Adrenal gland (tissue), 12 donors: Measurements from ENCODE around the gene C1QL1. TPM values are rescaled to one million over a fixed set of nuclear protein-coding genes. Genes with fewer than 3 reads are reported as not detected.

ENCODE experiments used
- DNase-seq, 7 donors: peaks; one replicate each; pipeline ENCODE4 v3.0.0-alpha.2; 2019 to 2020
- H3K27ac ChIP-seq, 5 donors: fragments of 200-600 bp; sonication (generic) in 4 of 5; 1 replicate in 3 of 5; 2 replicates in 2 of 5; pipeline versions ENCODE4 v1.5.1 to v1.8.0; 2016 to 2020; ENCODE audit warnings: mild to moderate bottlenecking in 1 of 5
- H3K27me3 ChIP-seq: fragments of 200-600 bp; 2 replicates; pipeline ENCODE4 v1.8.0; 2021
- H3K36me3 ChIP-seq, 2 donors: fragments of 200-600 bp; replicated peaks in 1 of 2; 1 replicate in 1 of 2; 2 replicates in 1 of 2; pipeline versions ENCODE4 v1.5.1 to v1.8.0; 2018 to 2022
- H3K4me1 ChIP-seq, 2 donors: fragments of 200-600 bp; replicated peaks in 1 of 2; 1 replicate in 1 of 2; 2 replicates in 1 of 2; pipeline versions ENCODE4 v1.5.1 to v1.8.0; 2018 to 2021
- H3K4me3 ChIP-seq, 4 donors: fragments of 200-600 bp; sonication (generic) in 3 of 4; one replicate each; pipeline ENCODE4 v1.5.1; 2016 to 2018
- H3K9me3 ChIP-seq, 3 donors: fragments of 200-600 bp; sonication (generic) in 1 of 3; replicated peaks in 1 of 3; 1 replicate in 2 of 3; 2 replicates in 1 of 3; pipeline versions ENCODE4 v1.5.1 to v1.8.0; 2016 to 2021
- POLR2A ChIP-seq, 2 donors: fragments of 450-650 bp; IDR thresholded peaks; one replicate each; pipeline ENCODE4 v1.6.1; 2017; ENCODE audit warnings: antibody characterized with exemption in 2 of 2, mild to moderate bottlenecking in 2 of 2, moderate library complexity in 1 of 2
- WGBS, 4 donors: extraction: QIAGEN DNeasy Blood & Tissue Kit in 2 of 4; methylation state at CpG; one replicate each; pipeline versions ENCODE4 v1.1.5 to v1.1.7; 2013 to 2017; 5-methylcytosine and 5-hydroxymethylcytosine counted together
- intact Hi-C, 2 donors: fragments of 100-400 bp; cut with DNase I; formaldehyde crosslinking; loops; one replicate each; pipeline versions ENCODE4 v1.14.1 to v1.15.0; 2022 to 2023
- polyA plus RNA-seq, 3 donors: library from polyadenylated mRNA; stranded (reverse); fragments of 200-250 nt in 2 of 3; fragments of 350-450 nt in 1 of 3; fragmentation: Illumina TruSeq in 1 of 3; extraction: RNeasy Lipid Tissue Mini Kit (QIAGEN cat#74804) in 1 of 3; gene quantifications; one replicate each; pipeline ENCODE4 v1.2.3, GENCODE V29; 2013 to 2014
- total RNA-seq, 9 donors: library from RNA; depleted of rRNA in 4 of 9; stranded (reverse); fragments of >200 nt in 4 of 9; fragments of 120-200 nt in 1 of 9; fragmentation: NEBNext Ultra II Directional in 1 of 9; extraction: Animal tissue kit (Norgen Biotek cat#: 25700) in 1 of 9; gene quantifications; one replicate each; pipeline versions ENCODE4 v1.1.0 to v1.2.4, GENCODE V29; 2013 to 2023
- TF ChIP-seq, protein P1 (sequence below), 6 experiments: fragments of 450-650 bp in 4 of 6; fragments of 200-600 bp in 2 of 6; sonication (generic) in 1 of 6; IDR thresholded peaks; 1 replicate in 5 of 6; 2 replicates in 1 of 6; pipeline versions ENCODE4 v1.5.1 to v1.8.0; 2016 to 2021; ENCODE audit warnings: antibody characterized with exemption in 6 of 6, mild to moderate bottlenecking in 2 of 6, moderate library complexity in 1 of 6
- donor health status: healthy with polysubstance abuse.
- donor health status: Bipolar disorder and iron deficiency.
- donor health status: DM: yes; HTN: yes; CAD: no.
- donor health status: DM: no; HTN: no; CAD: no.
- donor health status: DM: no; HTN: no; CAD: no.
- donor health status: DM: yes; HTN: yes; CAD: no.

Gene C1QL1
- total and polyA plus RNA-seq, 12 donors, result 0.27 to 3.3 (median 1.1) TPM; not detected in 4

DNA sequence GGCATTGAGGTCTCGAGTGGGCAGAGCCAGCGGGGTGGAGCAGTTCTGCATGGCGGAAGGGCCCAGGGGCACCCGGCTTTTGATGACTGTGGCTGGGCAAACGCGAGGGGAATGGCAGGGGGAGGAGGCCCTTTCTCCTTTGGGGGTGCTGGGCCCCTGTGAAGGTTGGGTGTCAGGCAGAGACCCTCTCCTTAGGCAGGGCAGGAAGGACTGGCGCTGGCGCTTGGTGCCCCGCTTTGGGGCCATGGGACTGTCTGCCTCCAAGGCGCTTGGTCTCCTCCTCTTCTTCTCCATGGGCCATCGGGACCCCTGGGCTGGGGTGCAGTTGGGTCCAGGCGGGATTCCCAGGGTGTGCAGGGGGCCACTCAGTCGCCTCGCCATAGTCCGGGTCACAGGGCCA, 40.0 kb downstream of the C1QL1 start:
- WGBS, 4 donors, result 92 to 97% (median 97%) methylated on average over 8 to 15 of the region's 15 CpGs
- H3K27ac ChIP-seq, result no peak overlapping the region
- TF ChIP-seq, protein P1, sequence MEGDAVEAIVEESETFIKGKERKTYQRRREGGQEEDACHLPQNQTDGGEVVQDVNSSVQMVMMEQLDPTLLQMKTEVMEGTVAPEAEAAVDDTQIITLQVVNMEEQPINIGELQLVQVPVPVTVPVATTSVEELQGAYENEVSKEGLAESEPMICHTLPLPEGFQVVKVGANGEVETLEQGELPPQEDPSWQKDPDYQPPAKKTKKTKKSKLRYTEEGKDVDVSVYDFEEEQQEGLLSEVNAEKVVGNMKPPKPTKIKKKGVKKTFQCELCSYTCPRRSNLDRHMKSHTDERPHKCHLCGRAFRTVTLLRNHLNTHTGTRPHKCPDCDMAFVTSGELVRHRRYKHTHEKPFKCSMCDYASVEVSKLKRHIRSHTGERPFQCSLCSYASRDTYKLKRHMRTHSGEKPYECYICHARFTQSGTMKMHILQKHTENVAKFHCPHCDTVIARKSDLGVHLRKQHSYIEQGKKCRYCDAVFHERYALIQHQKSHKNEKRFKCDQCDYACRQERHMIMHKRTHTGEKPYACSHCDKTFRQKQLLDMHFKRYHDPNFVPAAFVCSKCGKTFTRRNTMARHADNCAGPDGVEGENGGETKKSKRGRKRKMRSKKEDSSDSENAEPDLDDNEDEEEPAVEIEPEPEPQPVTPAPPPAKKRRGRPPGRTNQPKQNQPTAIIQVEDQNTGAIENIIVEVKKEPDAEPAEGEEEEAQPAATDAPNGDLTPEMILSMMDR (IDR thresholded peaks at IDR 0.05), result no peak
- TF ChIP-seq POLR2A (IDR thresholded peaks at IDR 0.05), result no peak
- H3K4me1 ChIP-seq, result no peaks in the 10 kb centered on the region
- H3K36me3 ChIP-seq, result no peaks in the 10 kb centered on the region
- H3K4me3 ChIP-seq, result no peak overlapping the region
- H3K9me3 ChIP-seq, result no peaks in the 10 kb centered on the region
- no peak for DNase-seq
- H3K27me3 ChIP-seq, result no peaks in the 10 kb centered on the region
- intact Hi-C loops, result no loop called here

- TF ChIP-seq, protein P1 (IDR thresholded peaks at IDR 0.05), result no peak
- TF ChIP-seq POLR2A (IDR thresholded peaks at IDR 0.05), result no peak
- no peak for DNase-seq
- H3K4me1 ChIP-seq, result no peaks in the 10 kb centered on the region
- intact Hi-C loops, result no loop called here
- no peaks in the 10 kb centered on the region for H3K36me3 ChIP-seq
- H3K27me3 ChIP-seq, result no peaks in the 10 kb centered on the region
- H3K4me3 ChIP-seq, result no peak overlapping the region
- no peaks in the 10 kb centered on the region for H3K9me3 ChIP-seq
- H3K27ac ChIP-seq, result no peak overlapping the region
- 97 to 100% (median 99%) methylated on average over 2 to 3 of the region's 3 CpGs; no CpG with 5 or more reads in 1 of the 4 donors for WGBS, 4 donors
Observed at GRCh38 chr17:44927696-44928095, 40.4 kb downstream of the C1QL1 start.

DNA sequence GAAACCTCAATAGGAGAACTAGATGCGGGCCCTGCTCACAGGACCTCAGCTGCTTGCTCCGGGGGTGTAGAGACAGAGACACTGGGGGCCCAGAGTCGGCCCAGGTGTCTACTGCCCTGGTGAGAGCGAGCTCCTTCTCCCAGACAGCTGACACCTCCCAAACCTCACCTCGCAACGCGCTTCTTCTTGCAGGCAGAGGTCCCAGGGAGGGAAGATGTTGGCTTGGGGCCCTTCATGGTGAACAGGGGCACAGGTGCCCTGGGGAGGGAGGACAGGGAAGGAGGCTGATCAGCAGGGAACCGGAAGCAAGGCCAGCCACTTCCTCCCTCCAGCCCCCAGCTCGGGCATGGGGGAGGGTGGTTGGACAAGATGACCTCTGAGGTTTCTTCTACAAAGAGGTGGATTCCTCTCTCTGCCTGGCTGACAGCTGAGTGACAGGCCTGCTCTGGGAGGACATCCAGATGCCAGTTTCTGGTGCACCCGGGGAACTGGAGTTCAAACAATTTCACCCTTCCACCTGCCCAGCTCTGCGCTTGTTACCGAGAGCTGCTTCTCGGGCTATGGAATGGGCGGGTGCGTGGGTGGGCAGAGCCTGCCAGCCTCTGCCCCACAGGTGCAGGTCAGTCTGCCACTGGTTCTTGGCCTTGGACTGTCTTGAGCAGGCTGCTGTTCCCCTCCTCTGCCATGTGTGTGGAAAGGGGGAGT, 41.1 kb downstream of the C1QL1 start:
- WGBS, 4 donors, result 85 to 95% (median 94%) methylated on average over 12 to 15 of the region's 15 CpGs
- H3K9me3 ChIP-seq, result no peaks in the 10 kb centered on the region
- no peak for DNase-seq
- intact Hi-C loops, result no loop called here
- TF ChIP-seq, protein P1 (IDR thresholded peaks at IDR 0.05), result no peak
- no peak for TF ChIP-seq POLR2A (IDR thresholded peaks at IDR 0.05)
- no peaks in the 10 kb centered on the region for H3K27me3 ChIP-seq
- H3K36me3 ChIP-seq, result no peaks in the 10 kb centered on the region
- H3K4me3 ChIP-seq, result no peak overlapping the region
- no peak overlapping the region for H3K27ac ChIP-seq
- no peaks in the 10 kb centered on the region for H3K4me1 ChIP-seq

- intact Hi-C loops, result no loop called here
- DNase-seq, result peak in 1 of 7 donors; percentile 6
Observed at GRCh38 chr17:44925731-44926697, 42.1 kb downstream of the C1QL1 start.

More at GRCh38 chr17:44925731-44926697, 42.1 kb downstream of the C1QL1 start:
- Histone ChIP-seq H3K4me1 (no peaks in the 10 kb centered on the region), H3K36me3 (no peaks in the 10 kb centered on the region), H3K27me3 (no peaks in the 10 kb centered on the region), H3K9me3 (no peaks in the 10 kb centered on the region), H3K4me3 (no peak overlapping the region), H3K27ac (no peak overlapping the region)
- TF ChIP-seq, protein P1 (IDR thresholded peaks at IDR 0.05), result no peak
- TF ChIP-seq POLR2A (IDR thresholded peaks at IDR 0.05), result no peak
- 93 to 98% (median 98%) methylated on average over 17 to 18 of the region's 18 CpGs for WGBS, 4 donors
